CD4-positive, alpha-beta T cell treated with Interleukin-4 for 4 hours (primary cell): ENCODE data around the gene SPRYD4.
"Not testable (repeated sequence)": the region's sequence is repeated elsewhere in the genome, so short reads cannot be mapped to it uniquely, and the experiment has no call there.

Experiments
- DNase-seq: peaks from one replicate; pipeline ENCODE4 v3.0.0-alpha.2; 2020

The SPRYD4 gene

GRCh38 chr12:56468216-56469006 is at the start of gene SPRYD4:
Gene SPRYD4 (plus strand): TSS chr12:56468578. CDS start chr12:56468592, 14 bp downstream.
- DNase-seq: peak; percentile 94

- DNase-seq: no peak
These were observed 48.0 kb upstream of the SPRYD4 start for GRCh38 chr12:56420411-56420810.

GRCh38 chr12:56425193-56425592 is 43.2 kb upstream of the SPRYD4 start:
- DNase-seq: no peak

GRCh38 chr12:56425940-56426438 is 42.4 kb upstream of the SPRYD4 start:
- no peak for DNase-seq

- DNase-seq: no peak
These were observed 37.1 kb upstream of the SPRYD4 start for GRCh38 chr12:56431288-56431687.

GRCh38 chr12:56431850-56432249 is 36.5 kb upstream of the SPRYD4 start:
- DNase-seq: no peak

- no peak for DNase-seq
These were observed 33.5 kb upstream of the SPRYD4 start for GRCh38 chr12:56434828-56435227.

GRCh38 chr12:56437430-56438176 is 30.8 kb upstream of the SPRYD4 start:
- no peak for DNase-seq

- not testable (repeated sequence) for DNase-seq
These were observed 25.2 kb upstream of the SPRYD4 start for GRCh38 chr12:56443208-56443607.

GRCh38 chr12:56448860-56449621 is 19.3 kb upstream of the SPRYD4 start, which contains the start of gene TIMELESS:
Gene TIMELESS (minus strand): TSS chr12:56449426. CDS start chr12:56434170, 15,256 bp downstream.
- peak; percentile 85 for DNase-seq

GRCh38 chr12:56449622-56449984 is 18.8 kb upstream of the SPRYD4 start:
- DNase-seq: no peak

- DNase-seq: no peak
These were observed 18.1 kb upstream of the SPRYD4 start for GRCh38 chr12:56450241-56450640.

- DNase-seq: no peak
These were observed 17.2 kb upstream of the SPRYD4 start for GRCh38 chr12:56451147-56451546.

- DNase-seq: no peak
These were observed 13.8 kb upstream of the SPRYD4 start, which contains the start of gene MIP for GRCh38 chr12:56454557-56454956. Gene MIP (minus strand): TSS chr12:56454657. CDS start chr12:56454613, 44 bp downstream.

- DNase-seq: no peak
These were observed 10.6 kb upstream of the SPRYD4 start for GRCh38 chr12:56457817-56458216.

GRCh38 chr12:56461235-56462159 is 6.9 kb upstream of the SPRYD4 start:
- DNase-seq: no peak

- no peak for DNase-seq
These were observed 5.8 kb upstream of the SPRYD4 start for GRCh38 chr12:56462565-56462964.

GRCh38 chr12:56469007-56469930 is 891 bp downstream of the SPRYD4 start:
- DNase-seq: no peak

GRCh38 chr12:56474389-56474788 is 6.0 kb downstream of the SPRYD4 start:
- DNase-seq: no peak

GRCh38 chr12:56476143-56476542 is 7.8 kb downstream of the SPRYD4 start:
- DNase-seq: no peak

GRCh38 chr12:56476972-56477432 is 8.6 kb downstream of the SPRYD4 start:
- no peak for DNase-seq
